HFFc6 (cell line): ENCODE measurements around the gene TMEM260. TPM values are rescaled to one million over a fixed set of nuclear protein-coding genes. Genes with fewer than 3 reads are reported as not detected.

ENCODE experiments used
- DNase-seq: peaks from one replicate; pipeline ENCODE4 v3.0.0-alpha.2; 2018
- H3K27ac Mint-ChIP-seq: 2 replicates; pipeline ENCODE4 v1.8.0; 2020; ENCODE audit warnings: mild to moderate bottlenecking, mixed read lengths
- H3K27me3 Mint-ChIP-seq: 2 replicates; pipeline ENCODE4 v1.8.0; 2021; ENCODE audit warnings: mild to moderate bottlenecking, moderate library complexity, mixed read lengths; ENCODE audit not compliant: insufficient read depth
- H3K36me3 Mint-ChIP-seq: 2 replicates; pipeline ENCODE4 v1.8.0; 2021; ENCODE audit warnings: low read depth, mixed read lengths
- H3K4me1 Mint-ChIP-seq: 2 replicates; pipeline ENCODE4 v1.8.0; 2020; ENCODE audit warnings: low read depth, mixed read lengths
- H3K4me3 Mint-ChIP-seq: 2 replicates; pipeline ENCODE4 v1.8.0; 2020; ENCODE audit warnings: mild to moderate bottlenecking, moderate library complexity, mixed read lengths
- H3K9me3 Mint-ChIP-seq: 2 replicates; pipeline ENCODE4 v1.8.0; 2020; ENCODE audit warnings: mild to moderate bottlenecking, mixed read lengths
- CTCF ChIP-seq: fragments of 200-600 bp; sonication (generic); IDR thresholded peaks from 2 replicates; pipeline ENCODE4 v1.5.0; 2021; ENCODE audit warnings: antibody characterized with exemption, mild to moderate bottlenecking
- total RNA-seq, 6 experiments: library from RNA; stranded (reverse); fragmentation: NEBNext Ultra II Directional; extraction: Animal tissue kit (Norgen Biotek cat#: 25700); gene quantifications; 2 replicates in 1 of 6; 3 replicates in 5 of 6; pipeline ENCODE4 v1.2.3, GENCODE V29; 2021

The TMEM260 gene
- total RNA-seq, 6 experiments from 2014 or later = 14.4 to 21.0 (median 16.3) TPM

GRCh38 chr14:56630707-56631106 lies 51.1 kb downstream of the TMEM260 start:
- peaks cover 9% of the 10 kb centered on the region for H3K9me3 Mint-ChIP-seq
- DNase-seq = no peak
- H3K36me3 Mint-ChIP-seq = peaks cover 22% of the 10 kb centered on the region
- H3K4me3 Mint-ChIP-seq = no peak overlapping the region
- peaks cover 2% of the 10 kb centered on the region for H3K27me3 Mint-ChIP-seq
- TF ChIP-seq CTCF = no peak
- H3K4me1 Mint-ChIP-seq = no peaks in the 10 kb centered on the region
- H3K27ac Mint-ChIP-seq = no peak overlapping the region

- H3K27ac Mint-ChIP-seq = no peak overlapping the region
- peaks cover 33% of the 10 kb centered on the region for H3K36me3 Mint-ChIP-seq
- no peak overlapping the region for H3K4me3 Mint-ChIP-seq
- no peak for TF ChIP-seq CTCF
- peaks cover 9% of the 10 kb centered on the region for H3K9me3 Mint-ChIP-seq
- peaks cover 2% of the 10 kb centered on the region for H3K27me3 Mint-ChIP-seq
- no peaks in the 10 kb centered on the region for H3K4me1 Mint-ChIP-seq
- no peak for DNase-seq
These were observed 52.6 kb downstream of the TMEM260 start for GRCh38 chr14:56632195-56632594.

- TF ChIP-seq CTCF = no peak
- DNase-seq = no peak
- Mint-ChIP-seq H3K9me3 (peaks cover 9% of the 10 kb centered on the region), H3K27ac (no peak overlapping the region), H3K4me3 (no peak overlapping the region), H3K36me3 (peaks cover 41% of the 10 kb centered on the region), H3K4me1 (no peaks in the 10 kb centered on the region), H3K27me3 (peaks cover 2% of the 10 kb centered on the region)
These were observed 53.9 kb downstream of the TMEM260 start for GRCh38 chr14:56633544-56633943.

- H3K36me3 Mint-ChIP-seq = peaks cover 49% of the 10 kb centered on the region
- H3K9me3 Mint-ChIP-seq = peaks cover 6% of the 10 kb centered on the region
- no peak overlapping the region for H3K27ac Mint-ChIP-seq
- no peak for DNase-seq
- no peak overlapping the region for H3K4me3 Mint-ChIP-seq
- TF ChIP-seq CTCF = no peak
- no peaks in the 10 kb centered on the region for H3K4me1 Mint-ChIP-seq
- no peaks in the 10 kb centered on the region for H3K27me3 Mint-ChIP-seq
These were observed 55.4 kb downstream of the TMEM260 start for GRCh38 chr14:56635041-56635440.

- no peaks in the 10 kb centered on the region for H3K27me3 Mint-ChIP-seq
- TF ChIP-seq CTCF = no peak
- no peak overlapping the region for H3K4me3 Mint-ChIP-seq
- no peaks in the 10 kb centered on the region for H3K36me3 Mint-ChIP-seq
- H3K9me3 Mint-ChIP-seq = no peaks in the 10 kb centered on the region
- H3K27ac Mint-ChIP-seq = no peak overlapping the region
- H3K4me1 Mint-ChIP-seq = no peaks in the 10 kb centered on the region
- no peak for DNase-seq
These were observed 67.9 kb downstream of the TMEM260 start for GRCh38 chr14:56647493-56647892.
